DND-41 (cell line): ENCODE results near the gene DNASE1L2.

Experiments used
- EZH2 ChIP-seq: IDR thresholded peaks from 3 replicates; pipeline ENCODE4 v1.6.1; 2012; ENCODE audit warnings: borderline replicate concordance, low read depth, mild to moderate bottlenecking, moderate library complexity, low read length, inconsistent platforms; ENCODE audit not compliant: severe bottlenecking
- TF ChIP-seq, protein P1 (sequence below): IDR thresholded peaks from 2 replicates; pipeline ENCODE4 v1.5.1; 2012; ENCODE audit warnings: borderline replicate concordance, low read length, moderate library complexity, mild to moderate bottlenecking; ENCODE audit not compliant: poor library complexity, severe bottlenecking; ENCODE audit errors: extremely low read depth

DNA sequence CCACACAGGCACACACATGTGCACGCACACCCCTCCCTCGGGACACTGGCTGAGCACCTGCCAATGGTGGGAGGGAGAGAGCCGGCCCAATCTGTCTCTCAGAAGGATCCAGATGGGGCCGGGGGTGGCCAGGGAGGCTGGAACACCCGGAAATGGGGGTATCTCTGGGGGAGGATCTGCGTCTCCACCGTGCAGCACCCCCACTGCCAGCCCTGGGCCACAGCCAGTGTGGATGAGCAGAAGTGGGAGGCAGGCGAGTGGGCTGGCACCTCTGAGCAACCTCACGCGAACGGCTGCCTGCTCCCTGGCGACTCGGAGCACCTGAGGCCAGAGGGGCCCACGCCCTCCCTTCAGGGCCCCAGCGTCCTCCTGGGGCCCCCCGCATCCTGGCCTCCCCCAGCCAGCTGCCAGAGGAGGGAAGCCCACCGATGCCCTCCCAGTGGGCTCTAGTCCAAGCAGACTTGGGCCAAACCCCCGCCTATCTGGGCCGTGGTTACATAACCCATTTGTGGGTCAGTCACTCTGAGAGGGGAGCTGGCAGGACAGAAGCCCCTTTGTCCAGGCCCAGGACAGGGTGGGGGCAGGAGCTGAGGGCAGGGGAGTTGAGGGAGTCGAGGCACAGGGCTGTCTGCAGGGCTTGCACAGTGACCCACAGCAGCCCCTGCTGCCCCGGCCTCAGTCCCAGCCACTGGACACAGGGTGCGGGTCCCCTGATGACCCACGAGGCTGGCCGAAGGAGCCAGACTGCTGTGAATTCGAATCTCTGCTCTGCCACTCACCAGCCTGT, 45.4 kb upstream of the DNASE1L2 start:
- TF ChIP-seq, protein P1, sequence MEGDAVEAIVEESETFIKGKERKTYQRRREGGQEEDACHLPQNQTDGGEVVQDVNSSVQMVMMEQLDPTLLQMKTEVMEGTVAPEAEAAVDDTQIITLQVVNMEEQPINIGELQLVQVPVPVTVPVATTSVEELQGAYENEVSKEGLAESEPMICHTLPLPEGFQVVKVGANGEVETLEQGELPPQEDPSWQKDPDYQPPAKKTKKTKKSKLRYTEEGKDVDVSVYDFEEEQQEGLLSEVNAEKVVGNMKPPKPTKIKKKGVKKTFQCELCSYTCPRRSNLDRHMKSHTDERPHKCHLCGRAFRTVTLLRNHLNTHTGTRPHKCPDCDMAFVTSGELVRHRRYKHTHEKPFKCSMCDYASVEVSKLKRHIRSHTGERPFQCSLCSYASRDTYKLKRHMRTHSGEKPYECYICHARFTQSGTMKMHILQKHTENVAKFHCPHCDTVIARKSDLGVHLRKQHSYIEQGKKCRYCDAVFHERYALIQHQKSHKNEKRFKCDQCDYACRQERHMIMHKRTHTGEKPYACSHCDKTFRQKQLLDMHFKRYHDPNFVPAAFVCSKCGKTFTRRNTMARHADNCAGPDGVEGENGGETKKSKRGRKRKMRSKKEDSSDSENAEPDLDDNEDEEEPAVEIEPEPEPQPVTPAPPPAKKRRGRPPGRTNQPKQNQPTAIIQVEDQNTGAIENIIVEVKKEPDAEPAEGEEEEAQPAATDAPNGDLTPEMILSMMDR: no peak
- no peak for TF ChIP-seq EZH2
